GM12878 (cell line): ENCODE results near the gene SIGLEC6. TPM values are rescaled to one million over a fixed set of nuclear protein-coding genes. Genes with fewer than 3 reads are reported as not detected.

Experiments used
- ATAC-seq: fragments of 200-7000 bp; cut with Tn5 transposase; 3 replicates; pipeline ENCODE4 v1.9.1; 2020; ENCODE audit warnings: mild to moderate bottlenecking, moderate library complexity
- BruUV-seq: library from RNA; stranded (reverse); fragments of 400-500 nt; replicated peaks from 2 replicates; lab custom pipeline; 2021; lab: Mats Ljungman, UMichigan
- CTCF ChIA-PET: fragments of 300-600 bp; sonication (Branson Sonifier 250); formaldehyde crosslinking; extraction: SDS; loops from one replicate; lab custom pipeline; 2021; ENCODE audit warnings: inconsistent platforms; lab: Yijun Ruan, JAX
- POLR2A ChIA-PET: fragments of 350-600 bp; formaldehyde crosslinking; extraction: SDS; loops from one replicate; lab custom pipeline; 2021; ENCODE audit warnings: inconsistent platforms; lab: Charles Lee
- RAD21 ChIA-PET: fragments of 300-600 bp; sonication (Branson Sonifier 250); formaldehyde crosslinking; loops from one replicate; lab custom pipeline; 2023; ENCODE audit warnings: antibody characterized with exemption; ENCODE audit not compliant: unreplicated experiment; lab: Charles Lee
- SMC1A ChIA-PET: fragments of 300-600 bp; sonication (Branson Sonifier 250); formaldehyde crosslinking; loops from one replicate; lab custom pipeline; 2023; ENCODE audit not compliant: unreplicated experiment, uncharacterized antibody; lab: Charles Lee
- DNase-seq: peaks from one replicate; pipeline ENCODE4 v3.0.0-alpha.2; 2011; ENCODE audit warnings: low read depth, low spot score
- FAIRE-seq: peaks from 3 replicates; lab custom pipeline; 2011; peaks lifted over from hg19 to GRCh38; lab: Jason Lieb, UNC
- H2AFZ ChIP-seq: 2 replicates; pipeline ENCODE4 v1.6.0; 2011; ENCODE audit warnings: low read depth, low read length, control low read depth; ENCODE audit not compliant: control insufficient read depth
- H3K27ac ChIP-seq: 2 replicates; pipeline ENCODE4 v1.5.1; 2011; ENCODE audit warnings: control low read depth; ENCODE audit not compliant: control insufficient read depth, insufficient read depth
- H3K27me3 ChIP-seq, 2 experiments: replicated peaks in 1 of 2; 2 replicates each; pipeline versions ENCODE4 v1.6.0 to v1.6.1; 2011; ENCODE audit warnings: low read length in 1 of 2; ENCODE audit not compliant: control insufficient read depth in 2 of 2, insufficient read depth in 2 of 2
- H3K36me3 ChIP-seq, 2 experiments: 2 replicates each; pipeline ENCODE4 v1.5.1; 2011; ENCODE audit warnings: low read length in 1 of 2; ENCODE audit not compliant: control insufficient read depth in 2 of 2, insufficient read depth in 2 of 2
- H3K4me1 ChIP-seq: 2 replicates; pipeline ENCODE4 v1.6.1; 2011; ENCODE audit warnings: mild to moderate bottlenecking, low read length, moderate library complexity, mixed read lengths; ENCODE audit not compliant: control insufficient read depth, insufficient read depth
- H3K4me2 ChIP-seq: 2 replicates; pipeline ENCODE4 v1.6.0; 2011; ENCODE audit warnings: control low read depth; ENCODE audit not compliant: control insufficient read depth, insufficient read depth
- H3K4me3 ChIP-seq: fragments of 200-600 bp; sonication (generic); 2 replicates; pipeline ENCODE4 v1.5.1; 2016
- H3K79me2 ChIP-seq: 2 replicates; pipeline ENCODE4 v1.6.0; 2011; ENCODE audit warnings: low read length; ENCODE audit not compliant: control insufficient read depth, insufficient read depth
- H3K9ac ChIP-seq: 2 replicates; pipeline ENCODE4 v1.8.0; 2011; ENCODE audit warnings: low read length, control low read depth, mixed read lengths; ENCODE audit not compliant: control insufficient read depth, insufficient read depth
- H3K9me3 ChIP-seq: replicated peaks from 3 replicates; pipeline ENCODE4 v1.5.1; 2011; ENCODE audit warnings: mild to moderate bottlenecking, low read length; ENCODE audit not compliant: control insufficient read depth, insufficient read depth
- H4K20me1 ChIP-seq: 2 replicates; pipeline ENCODE4 v1.6.0; 2011; ENCODE audit not compliant: control insufficient read depth, insufficient read depth
- HCFC1 ChIP-seq: fragments of 150-350 bp; IDR thresholded peaks from 2 replicates; pipeline ENCODE4 v1.6.1; 2014; ENCODE audit warnings: low read length
- RELA ChIP-seq: fragments of 450-650 bp; IDR thresholded peaks from 2 replicates; pipeline ENCODE4 v1.8.0; 2014; ENCODE audit warnings: borderline replicate concordance; ENCODE audit not compliant: partially characterized antibody
- SKIL ChIP-seq: fragments of 450-650 bp; IDR thresholded peaks from 2 replicates; pipeline ENCODE4 v1.6.1; 2017; ENCODE audit warnings: mild to moderate bottlenecking, low read depth, inconsistent platforms; ENCODE audit not compliant: poor library complexity, severe bottlenecking
- WGBS: methylation state at CpG from one replicate; pipeline ENCODE4 v1.1.6; 2016; ENCODE audit warnings: low lambda C conversion rate; ENCODE audit not compliant: insufficient replicate concordance, insufficient coverage; ENCODE audit errors: missing lambda C conversion rate; 5-methylcytosine and 5-hydroxymethylcytosine counted together
- in situ Hi-C: fragments of 300-500 bp; cut with MboI; formaldehyde crosslinking; loops from 9 replicates; pipeline ENCODE4 v1.14.3; 2018; ENCODE audit warnings: mixed read lengths
- intact Hi-C: fragments of 100-400 bp; cut with micrococcal nuclease; formaldehyde crosslinking; loops from one replicate; pipeline ENCODE4 v1.14.2; 2022; ENCODE audit not compliant: unreplicated experiment
- polyA plus RNA-seq, 11 experiments: library from polyadenylated mRNA; depleted of rRNA in 4 of 11; unstranded in 6 of 11; stranded (reverse) in 5 of 11; fragments of >200 nt; fragmentation: Nextera tagmentation in 4 of 11; fragmentation: Illumina TruSeq in 1 of 11; extraction: Ambion mirVana in 4 of 11; extraction: Trizol in 1 of 11; gene quantifications; 1 replicate in 1 of 11; 2 replicates in 10 of 11; pipeline versions ENCODE4 v1.2.1 to v1.2.3, GENCODE V29; 2011 to 2016; ENCODE audit warnings: inconsistent platforms in 2 of 11, missing spikeins in 2 of 11, low read depth in 1 of 11
- total RNA-seq, 4 experiments: library from RNA; depleted of rRNA in 3 of 4; stranded (reverse); fragments of >200 nt in 3 of 4; fragmentation: Illumina TruSeq in 1 of 4; extraction: Trizol in 1 of 4; gene quantifications; 2 replicates each; pipeline versions ENCODE4 v1.2.1 to v1.2.3, GENCODE V29; 2013 to 2021
- TF ChIP-seq, protein P1 (sequence below): fragments of 450-650 bp; formaldehyde crosslinking; IDR thresholded peaks from 2 replicates; pipeline ENCODE4 v1.4.0; 2020; ENCODE audit warnings: mild to moderate bottlenecking, moderate library complexity

The SIGLEC6 gene
- total and polyA plus RNA-seq, 10 of the 15 experiments (the other 5 are each of a cell fraction or from before 2014, with no cell fraction given) = 0.08 to 0.40 (median 0.27) TPM; not detected in 2

GRCh38 chr19:51567583-51567982 lies 36.1 kb upstream of the SIGLEC6 start:
- Histone ChIP-seq H3K9me3 (no peaks in the 10 kb centered on the region), H3K36me3 (no peaks in the 10 kb centered on the region), H3K27ac (no peak overlapping the region), H3K27me3 (no peaks in the 10 kb centered on the region), H3K4me2 (no peak overlapping the region), H2AFZ (no peak overlapping the region), H4K20me1 (0 out of 2 replicates have a peak, but pooled peaks cover 3% of the 10 kb centered on the region), H3K4me3 (no peak overlapping the region), H3K9ac (no peak overlapping the region), H3K79me2 (peaks cover 11% of the 10 kb centered on the region), H3K4me1 (peaks cover 22% of the 10 kb centered on the region)
- ChIA-PET CTCF (interaction anchor here (1.3 kb wide), 1 partner anchor 90 kb away, joined by 3 read pairs; no protein-coding TSS in a partner anchor), RAD21 (no interaction called here), SMC1A (interaction anchor here (1.0 kb wide), 1 partner anchor 91 kb away, joined by 3 read pairs; no protein-coding TSS in a partner anchor), POLR2A (no interaction called here)
- intact Hi-C loops = no loop called here
- no TSS peak for BruUV-seq
- no peak for FAIRE-seq
- WGBS = 13% methylated on average over 4 of the region's 4 CpGs
- no peak for DNase-seq
- TF ChIP-seq RELA (no peak), SKIL (no peak), HCFC1 (no peak)
- TF ChIP-seq, protein P1, sequence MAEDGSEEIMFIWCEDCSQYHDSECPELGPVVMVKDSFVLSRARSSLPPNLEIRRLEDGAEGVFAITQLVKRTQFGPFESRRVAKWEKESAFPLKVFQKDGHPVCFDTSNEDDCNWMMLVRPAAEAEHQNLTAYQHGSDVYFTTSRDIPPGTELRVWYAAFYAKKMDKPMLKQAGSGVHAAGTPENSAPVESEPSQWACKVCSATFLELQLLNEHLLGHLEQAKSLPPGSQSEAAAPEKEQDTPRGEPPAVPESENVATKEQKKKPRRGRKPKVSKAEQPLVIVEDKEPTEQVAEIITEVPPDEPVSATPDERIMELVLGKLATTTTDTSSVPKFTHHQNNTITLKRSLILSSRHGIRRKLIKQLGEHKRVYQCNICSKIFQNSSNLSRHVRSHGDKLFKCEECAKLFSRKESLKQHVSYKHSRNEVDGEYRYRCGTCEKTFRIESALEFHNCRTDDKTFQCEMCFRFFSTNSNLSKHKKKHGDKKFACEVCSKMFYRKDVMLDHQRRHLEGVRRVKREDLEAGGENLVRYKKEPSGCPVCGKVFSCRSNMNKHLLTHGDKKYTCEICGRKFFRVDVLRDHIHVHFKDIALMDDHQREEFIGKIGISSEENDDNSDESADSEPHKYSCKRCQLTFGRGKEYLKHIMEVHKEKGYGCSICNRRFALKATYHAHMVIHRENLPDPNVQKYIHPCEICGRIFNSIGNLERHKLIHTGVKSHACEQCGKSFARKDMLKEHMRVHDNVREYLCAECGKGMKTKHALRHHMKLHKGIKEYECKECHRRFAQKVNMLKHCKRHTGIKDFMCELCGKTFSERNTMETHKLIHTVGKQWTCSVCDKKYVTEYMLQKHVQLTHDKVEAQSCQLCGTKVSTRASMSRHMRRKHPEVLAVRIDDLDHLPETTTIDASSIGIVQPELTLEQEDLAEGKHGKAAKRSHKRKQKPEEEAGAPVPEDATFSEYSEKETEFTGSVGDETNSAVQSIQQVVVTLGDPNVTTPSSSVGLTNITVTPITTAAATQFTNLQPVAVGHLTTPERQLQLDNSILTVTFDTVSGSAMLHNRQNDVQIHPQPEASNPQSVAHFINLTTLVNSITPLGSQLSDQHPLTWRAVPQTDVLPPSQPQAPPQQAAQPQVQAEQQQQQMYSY (CRISPR knock-in tag) = no peak
- no peak for ATAC-seq
- in situ Hi-C loops = no loop called here
